OCI-LY3 (cell line): ENCODE results near the gene SLAMF6.
"Not testable (repeated sequence)": the region's sequence is repeated elsewhere in the genome, so short reads cannot be mapped to it uniquely, and the experiment has no call there.

Experiments
- H2AFZ ChIP-seq: fragments of 200-600, 300-600 bp; shearing (Covaris generic); 2 replicates; pipeline ENCODE4 v1.6.0; 2014; ENCODE audit warnings: antibody characterized with exemption, low read depth, low read length
- H3K27ac ChIP-seq: fragments of 200-600, 300-600 bp; sonication (generic); 2 replicates; pipeline ENCODE4 v1.5.1; 2014; ENCODE audit warnings: mild to moderate bottlenecking, low read length, moderate library complexity, mixed read lengths
- H3K27me3 ChIP-seq: fragments of 200-600, 300-600 bp; sonication (generic); 2 replicates; pipeline ENCODE4 v1.6.1; 2014; ENCODE audit warnings: low read depth, low read length, mixed read lengths
- H3K36me3 ChIP-seq: fragments of 200-600, 300-600 bp; sonication (generic); replicated peaks from 2 replicates; pipeline ENCODE3; 2014; ENCODE audit warnings: low read depth, low read length, mixed read lengths
- H3K4me1 ChIP-seq: fragments of 300-600, 200-600 bp; sonication (generic); 2 replicates; pipeline ENCODE4 v1.6.1; 2014; ENCODE audit warnings: low read length, mixed read lengths
- H3K4me2 ChIP-seq: fragments of 200-600, 300-600 bp; sonication (generic); 2 replicates; pipeline ENCODE4 v1.6.1; 2014; ENCODE audit warnings: low read length, mixed read lengths
- H3K4me3 ChIP-seq: fragments of 300-600, 200-600 bp; sonication (generic); 2 replicates; pipeline ENCODE4 v1.5.1; 2014; ENCODE audit warnings: antibody characterized with exemption, mild to moderate bottlenecking, low read length, moderate library complexity
- H3K79me2 ChIP-seq: fragments of 300-600, 200-600 bp; shearing (Covaris generic); 2 replicates; pipeline ENCODE4 v1.6.1; 2014; ENCODE audit warnings: mild to moderate bottlenecking, low read length, mixed read lengths
- H3K9ac ChIP-seq: fragments of 300-600, 200-600 bp; shearing (Covaris generic); 2 replicates; pipeline ENCODE4 v1.6.0; 2014; ENCODE audit warnings: mild to moderate bottlenecking, low read length, moderate library complexity
- H3K9me3 ChIP-seq: fragments of 200-600, 300-600 bp; shearing (Covaris generic); 2 replicates; pipeline ENCODE4 v1.6.1; 2014; ENCODE audit warnings: low read length, mixed read lengths; ENCODE audit not compliant: insufficient read depth
- H4K20me1 ChIP-seq: fragments of 200-600, 300-600 bp; sonication (generic); 2 replicates; pipeline ENCODE4 v1.6.1; 2016; ENCODE audit warnings: low read length, mixed read lengths; ENCODE audit not compliant: insufficient read depth
- CTCF ChIP-seq: fragments of 200-600, 300-600 bp; sonication (generic); IDR thresholded peaks from 2 replicates; pipeline ENCODE4 v1.5.1; 2014; ENCODE audit warnings: antibody characterized with exemption, low read length, low read depth
- EZH2phosphoT487 ChIP-seq: fragments of 200-600 bp; shearing (Covaris generic); IDR thresholded peaks from 2 replicates; pipeline ENCODE4 v1.6.1; 2018; ENCODE audit warnings: antibody characterized with exemption, mixed run types, low read depth

The SLAMF6 gene

GRCh38 chr1:160560045-160560705 is 37.1 kb upstream of the SLAMF6 start:
- no peak overlapping the region for H2AFZ ChIP-seq
- no peaks in the 10 kb centered on the region for H3K27me3 ChIP-seq
- H3K4me3 ChIP-seq = no peak overlapping the region
- no peaks in the 10 kb centered on the region for H3K79me2 ChIP-seq
- peaks cover 4% of the 10 kb centered on the region for H3K9me3 ChIP-seq
- TF ChIP-seq CTCF (no peak), EZH2phosphoT487 (no peak)
- no peaks in the 10 kb centered on the region; the same call in 1 of the 2 replicates for H3K4me1 ChIP-seq
- no peaks in the 10 kb centered on the region for H3K36me3 ChIP-seq
- H4K20me1 ChIP-seq = no peaks in the 10 kb centered on the region
- H3K4me2 ChIP-seq = no peak overlapping the region
- no peak overlapping the region for H3K9ac ChIP-seq
- no peak overlapping the region for H3K27ac ChIP-seq

GRCh38 chr1:160559437-160559836 is 36.4 kb upstream of the SLAMF6 start:
- not testable (repeated sequence) for H2AFZ ChIP-seq, H3K36me3 ChIP-seq, H3K27me3 ChIP-seq, H3K4me3 ChIP-seq, H3K27ac ChIP-seq, H3K9me3 ChIP-seq, H3K79me2 ChIP-seq, H3K9ac ChIP-seq, H4K20me1 ChIP-seq, H3K4me2 ChIP-seq, H3K4me1 ChIP-seq

GRCh38 chr1:160558660-160559380 is 35.8 kb upstream of the SLAMF6 start:
- Histone ChIP-seq H3K36me3 (no peaks in the 10 kb centered on the region), H3K9ac (no peak overlapping the region), H3K79me2 (no peaks in the 10 kb centered on the region), H3K27ac (no peak overlapping the region), H3K4me3 (no peak overlapping the region), H3K4me2 (no peak overlapping the region), H3K9me3 (peaks cover 4% of the 10 kb centered on the region), H4K20me1 (no peaks in the 10 kb centered on the region), H3K4me1 (no peaks in the 10 kb centered on the region), H2AFZ (no peak overlapping the region), H3K27me3 (no peaks in the 10 kb centered on the region)
- TF ChIP-seq CTCF = no peak
- TF ChIP-seq EZH2phosphoT487 = no peak

GRCh38 chr1:160553778-160554177 is 30.7 kb upstream of the SLAMF6 start:
- no peaks in the 10 kb centered on the region for H3K36me3 ChIP-seq
- H3K9ac ChIP-seq = no peak overlapping the region
- no peak overlapping the region for H2AFZ ChIP-seq
- TF ChIP-seq EZH2phosphoT487 = no peak
- TF ChIP-seq CTCF = no peak
- no peaks in the 10 kb centered on the region for H3K27me3 ChIP-seq
- peaks cover 26% of the 10 kb centered on the region for H3K4me1 ChIP-seq
- H3K4me3 ChIP-seq = no peak overlapping the region
- no peaks in the 10 kb centered on the region for H4K20me1 ChIP-seq
- H3K4me2 ChIP-seq = no peak overlapping the region
- H3K79me2 ChIP-seq = no peaks in the 10 kb centered on the region
- no peak overlapping the region for H3K27ac ChIP-seq
- no peaks in the 10 kb centered on the region for H3K9me3 ChIP-seq
